ENCODE measurements around the gene POC1A.
"Not testable (repeated sequence)": the region's sequence is repeated elsewhere in the genome, so short reads cannot be mapped to it uniquely, and the experiment has no call there.

Gene POC1A

DNA sequence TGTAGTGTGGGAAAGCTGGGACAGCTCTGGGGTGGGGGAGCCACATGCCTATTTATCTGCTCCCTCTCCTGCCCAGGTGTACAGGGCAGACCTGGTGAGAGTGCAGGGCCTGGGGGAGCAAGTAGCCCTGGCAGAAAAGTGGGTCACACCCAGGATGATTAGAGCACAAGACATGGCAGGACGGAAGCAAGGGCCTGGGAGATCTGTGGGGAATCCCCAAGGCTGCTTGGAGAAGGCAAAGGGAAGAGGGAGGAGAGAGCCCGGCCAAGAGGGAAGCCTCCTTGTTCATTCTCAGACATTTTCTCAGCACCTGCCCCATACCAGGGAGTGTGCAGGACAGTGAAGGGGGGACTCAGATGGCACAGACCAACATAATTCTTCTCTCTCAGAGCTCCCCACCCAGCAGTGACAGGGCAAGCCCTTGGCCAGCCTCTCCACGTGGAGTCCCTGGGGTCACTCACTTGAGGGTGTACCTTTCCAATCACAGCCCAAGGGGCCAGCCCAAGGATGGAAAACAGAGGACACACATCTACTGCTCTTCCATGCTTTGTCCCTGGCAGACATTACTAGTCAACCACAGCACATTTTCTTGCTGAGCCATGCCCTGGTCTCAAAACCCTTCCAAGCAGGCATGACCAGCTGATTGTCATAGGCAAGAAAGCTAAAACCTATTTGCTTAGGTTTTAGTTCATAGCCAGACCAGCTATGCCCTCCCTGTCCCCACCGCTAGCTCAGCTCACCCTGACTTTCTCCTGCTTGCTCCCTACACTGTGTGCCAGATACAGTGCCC is 92.9 kb downstream of the POC1A start:
- no peak for DNase-seq

GRCh38 chr3:52059781-52060180 is 94.4 kb downstream of the POC1A start:
- DNase-seq, result no peak

DNA sequence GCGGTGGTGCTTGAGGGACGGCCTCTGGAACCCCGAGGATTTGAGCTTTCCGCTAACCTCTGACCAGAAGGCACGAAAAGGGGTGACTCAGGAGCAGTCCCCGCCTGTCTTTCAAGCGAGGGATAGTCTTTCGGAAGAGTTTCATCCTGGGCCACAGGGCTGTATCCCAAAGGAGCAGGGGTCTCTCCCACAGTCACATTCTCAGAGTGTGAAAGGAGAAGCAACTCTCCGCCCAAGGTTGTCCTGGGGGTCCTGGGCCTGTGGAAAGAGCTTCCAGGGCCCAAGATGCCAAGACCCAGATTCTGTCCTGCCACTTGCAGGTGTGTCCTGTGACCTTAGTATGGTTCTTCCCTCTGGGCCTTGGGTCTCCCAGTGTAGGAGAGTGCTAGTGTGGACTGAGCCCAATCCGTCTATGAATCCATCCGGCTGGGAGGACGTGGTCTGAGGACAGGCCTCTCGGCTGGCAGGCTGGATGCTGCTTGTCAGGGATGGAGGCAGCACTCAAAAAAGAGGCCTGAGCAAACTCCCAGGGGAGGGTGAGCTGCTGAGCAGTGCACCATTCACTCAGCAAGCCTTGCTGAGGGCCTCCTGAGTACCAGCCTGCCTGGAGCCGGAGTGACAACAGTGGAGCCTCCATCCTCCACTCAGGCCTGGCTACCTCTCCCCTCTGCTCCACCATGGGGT is 96.3 kb downstream of the POC1A start:
- DNase-seq, result no peak

DNA sequence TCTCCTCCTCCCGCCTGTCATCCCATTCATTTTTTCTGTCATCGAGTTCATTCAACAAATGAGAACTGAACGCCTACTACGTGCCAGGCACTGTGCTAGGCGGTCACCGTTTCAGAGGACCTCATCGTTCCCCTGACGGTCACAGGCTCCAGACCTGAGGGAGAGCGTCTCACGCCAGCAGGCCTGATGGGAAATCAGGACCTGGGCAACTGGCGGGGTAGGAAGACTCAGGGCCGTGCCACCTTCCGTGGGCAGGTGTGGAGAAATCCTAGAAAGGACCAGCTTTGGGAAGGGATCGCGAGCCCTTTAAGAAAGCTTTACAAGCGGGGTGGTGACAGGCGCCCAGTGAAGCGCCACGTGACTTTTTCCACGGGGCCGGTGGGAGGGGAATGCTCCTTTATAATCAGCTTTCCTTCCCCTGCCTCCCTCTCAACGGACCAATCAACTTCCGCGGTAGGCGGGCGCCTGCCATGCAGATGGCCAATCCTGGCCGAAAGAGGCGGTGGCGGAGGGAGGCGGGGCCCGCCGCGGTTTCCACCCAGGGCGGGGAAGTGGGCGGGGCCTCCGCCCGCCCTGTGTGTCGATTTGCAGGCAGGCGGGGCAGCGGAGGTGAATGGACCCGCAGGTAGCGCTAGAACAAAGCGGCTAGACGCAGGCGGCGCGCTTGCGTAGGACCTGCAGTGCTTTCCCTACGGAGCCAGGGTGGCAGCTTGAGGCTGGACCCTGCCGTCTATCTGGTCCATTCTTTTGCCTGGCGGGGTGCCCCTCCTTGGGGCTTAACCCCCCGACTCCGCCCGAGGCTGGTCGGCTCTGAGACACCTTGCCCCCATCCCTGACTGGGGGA is 97.0 kb downstream of the POC1A start:
- peak; percentile 98 for DNase-seq

GRCh38 chr3:52056521-52056967 is 97.7 kb downstream of the POC1A start, which contains the start of gene DUSP7:
Gene DUSP7 (minus strand): TSS chr3:52056571. CDS start chr3:52056366, 205 bp downstream.
- peak; percentile 61 for DNase-seq

DNA sequence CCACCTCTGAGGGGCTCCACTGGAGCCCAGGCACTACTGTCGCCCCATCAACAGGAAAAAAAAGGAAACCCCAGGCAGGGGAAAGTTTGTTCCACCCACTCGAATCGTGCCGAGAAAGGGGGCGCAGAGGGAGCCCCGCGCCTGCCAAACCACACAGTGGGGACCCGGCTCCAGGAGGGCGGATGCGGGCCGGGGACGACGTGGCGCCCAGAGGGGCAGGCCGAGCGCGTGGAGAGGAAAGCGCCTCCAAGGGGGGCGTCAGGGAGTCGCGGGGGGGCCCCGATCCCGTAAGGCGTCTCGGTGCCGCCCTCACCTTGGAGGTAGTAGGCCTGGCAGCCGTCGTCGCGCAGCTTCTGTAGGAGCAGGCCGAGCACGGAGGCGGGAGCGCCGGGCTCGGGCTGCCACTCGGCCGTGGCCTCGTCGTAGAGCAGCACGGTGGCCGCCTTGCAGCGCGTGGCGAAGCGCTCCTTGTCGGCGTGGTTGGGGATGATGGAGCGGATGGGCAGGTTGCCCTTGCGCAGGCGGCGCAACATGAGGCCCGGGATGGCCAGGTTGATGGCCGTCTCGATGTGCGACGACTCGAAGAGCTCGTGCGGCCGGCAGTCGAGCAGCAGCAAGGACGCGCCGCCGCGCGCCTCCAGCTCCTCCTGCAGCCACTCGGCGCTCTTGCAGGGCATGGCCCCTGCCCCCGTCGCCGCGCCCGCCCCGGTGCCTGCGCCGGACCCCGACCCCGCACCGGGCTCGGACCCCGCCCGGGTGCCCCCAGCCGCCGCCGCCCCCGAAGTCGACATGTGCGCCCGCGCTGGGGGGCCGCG is 98.5 kb downstream of the POC1A start:
- DNase-seq, result peak; percentile 29

- DNase-seq, result peak; percentile 10
These were observed 99.3 kb downstream of the POC1A start for GRCh38 chr3:52054661-52055511.

DNA sequence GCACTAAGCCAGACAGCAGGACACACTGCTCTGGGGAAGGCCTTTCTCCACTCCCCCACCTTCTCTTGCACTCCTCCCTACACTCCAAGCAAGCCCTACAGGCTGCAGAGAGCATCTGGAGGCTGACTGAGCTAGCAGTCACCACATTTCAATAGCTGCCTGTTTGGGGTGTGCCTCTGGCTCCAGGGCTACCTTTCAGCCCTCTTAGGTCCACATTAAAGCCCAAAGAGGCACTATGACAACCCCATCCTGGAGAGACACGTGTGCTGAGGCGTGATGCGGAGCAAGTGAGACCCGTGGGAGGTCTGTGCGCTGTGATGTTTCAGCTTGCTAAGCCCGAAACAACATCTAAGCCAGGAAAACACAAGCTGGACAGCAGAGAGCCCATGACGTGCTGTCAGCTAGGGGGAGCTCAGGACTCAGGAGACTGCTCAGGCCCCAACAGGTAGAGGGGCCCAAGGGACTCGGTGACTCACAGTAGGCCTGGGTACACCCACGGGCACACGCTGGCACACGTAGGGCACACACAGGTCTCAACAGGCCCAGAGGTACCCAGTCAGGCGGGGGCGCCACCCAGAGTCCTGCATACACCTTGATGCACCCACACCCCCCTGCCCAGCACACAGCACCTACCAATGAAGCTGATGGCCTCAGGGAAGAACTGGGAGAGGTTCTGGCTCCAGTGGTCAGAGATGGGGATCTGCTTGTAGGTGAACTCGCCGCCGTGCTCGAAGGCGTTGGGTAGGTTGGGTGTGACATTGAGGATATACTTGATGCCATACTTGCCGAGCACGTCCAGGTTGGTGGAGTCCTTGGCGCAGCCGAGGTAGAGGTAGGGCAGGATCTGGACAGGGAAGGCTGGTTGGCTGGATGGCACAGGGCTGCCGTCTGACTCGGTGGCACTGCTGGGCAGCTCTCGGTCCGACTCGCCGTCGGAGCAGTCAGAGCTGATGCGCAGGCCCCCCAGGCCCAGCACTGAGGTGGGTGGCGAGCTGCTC is 100.6 kb downstream of the POC1A start:
- DNase-seq, result peak; percentile 21

- peak; percentile 23 for DNase-seq
These were observed 101.4 kb downstream of the POC1A start for GRCh38 chr3:52052831-52053306.

- DNase-seq, result no peak
These were observed 102.8 kb downstream of the POC1A start for GRCh38 chr3:52051444-52051843.

GRCh38 chr3:52050571-52050970 is 103.7 kb downstream of the POC1A start:
- no peak for DNase-seq

GRCh38 chr3:52049503-52049902 is 104.7 kb downstream of the POC1A start:
- no peak for DNase-seq

DNA sequence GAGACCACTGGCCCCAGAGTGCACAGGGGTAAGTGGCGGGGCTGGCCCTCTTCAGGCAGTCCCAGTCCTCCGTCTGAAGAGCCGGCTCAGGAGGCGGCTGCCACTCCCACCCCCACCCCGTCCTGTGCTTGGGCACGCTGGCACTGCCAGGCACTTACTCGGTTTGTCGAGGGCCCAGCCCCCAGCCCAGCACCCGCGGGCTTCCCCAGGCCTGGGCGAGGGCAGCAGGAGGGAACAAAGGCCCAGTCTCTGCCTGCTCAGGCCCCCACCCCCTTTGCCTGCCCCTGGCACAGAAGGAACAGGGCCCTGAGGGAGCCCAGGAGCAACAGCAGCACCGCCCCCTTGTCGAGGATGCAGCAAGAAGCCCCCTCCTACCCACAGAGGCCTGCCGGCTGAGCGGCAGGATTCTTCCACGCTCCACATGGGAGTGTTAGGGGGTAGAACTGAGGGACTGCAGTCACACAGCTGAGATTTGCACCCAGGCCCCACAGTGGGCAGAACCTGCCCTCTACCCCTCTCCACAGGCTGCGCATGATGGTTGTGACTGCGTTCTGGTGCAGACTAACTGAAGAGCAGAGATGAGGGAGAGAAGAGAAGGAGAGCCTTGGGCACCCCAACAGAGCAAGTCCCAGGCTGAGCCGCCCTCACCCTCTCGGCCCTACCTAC is 106.8 kb downstream of the POC1A start:
- no peak for DNase-seq

DNA sequence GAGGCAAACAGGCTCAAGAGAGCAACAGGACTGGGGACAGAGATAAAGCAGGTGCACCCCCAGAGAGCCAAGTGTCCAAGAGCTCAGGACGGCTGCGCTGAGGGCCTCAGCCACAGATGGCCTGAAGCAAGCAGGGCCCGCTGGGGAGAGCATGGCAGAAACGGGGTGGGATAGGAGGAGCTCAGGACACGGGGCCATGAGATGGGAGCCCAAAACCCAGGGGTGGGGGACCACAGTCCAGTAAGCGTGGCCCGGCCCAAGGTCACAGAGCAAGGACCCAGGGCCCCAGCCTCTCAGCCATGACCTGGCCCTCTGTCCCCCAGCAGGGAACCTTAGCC is 107.4 kb downstream of the POC1A start:
- DNase-seq, result no peak

DNA sequence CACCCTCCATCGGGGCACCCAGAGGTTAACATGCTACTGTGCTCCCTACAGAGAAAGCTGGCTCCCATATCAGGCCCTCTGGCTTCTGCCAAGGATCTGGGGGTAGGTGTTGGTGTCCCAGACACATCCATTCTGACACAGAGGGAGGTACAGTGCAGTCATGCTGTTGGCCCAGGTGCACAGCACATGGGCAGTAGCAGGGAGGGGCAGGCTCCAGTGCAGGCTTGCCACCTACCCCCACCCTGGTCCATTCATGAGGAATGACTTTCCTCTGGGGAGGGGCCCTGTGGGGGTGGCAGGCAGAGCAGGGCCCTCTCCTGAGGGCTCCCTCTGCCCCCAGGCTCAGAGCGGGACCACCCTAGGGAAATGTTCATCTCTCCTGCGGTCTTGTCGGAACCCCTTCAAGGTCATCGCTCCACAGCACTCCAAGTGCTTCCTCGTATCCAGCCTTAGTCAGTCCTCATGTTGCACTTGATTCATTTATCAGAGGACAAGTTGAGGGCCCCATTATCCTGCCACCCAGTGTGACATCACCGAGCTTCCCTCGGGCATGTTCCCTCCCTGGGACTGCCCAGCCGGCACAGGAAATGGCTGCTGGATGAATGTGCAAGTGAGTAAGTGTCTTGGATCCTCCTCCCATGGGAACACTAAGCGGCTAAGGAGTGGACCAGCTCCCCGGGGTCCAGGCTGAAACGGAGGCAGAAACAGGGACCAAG is 107.9 kb downstream of the POC1A start:
- DNase-seq, result no peak

DNA sequence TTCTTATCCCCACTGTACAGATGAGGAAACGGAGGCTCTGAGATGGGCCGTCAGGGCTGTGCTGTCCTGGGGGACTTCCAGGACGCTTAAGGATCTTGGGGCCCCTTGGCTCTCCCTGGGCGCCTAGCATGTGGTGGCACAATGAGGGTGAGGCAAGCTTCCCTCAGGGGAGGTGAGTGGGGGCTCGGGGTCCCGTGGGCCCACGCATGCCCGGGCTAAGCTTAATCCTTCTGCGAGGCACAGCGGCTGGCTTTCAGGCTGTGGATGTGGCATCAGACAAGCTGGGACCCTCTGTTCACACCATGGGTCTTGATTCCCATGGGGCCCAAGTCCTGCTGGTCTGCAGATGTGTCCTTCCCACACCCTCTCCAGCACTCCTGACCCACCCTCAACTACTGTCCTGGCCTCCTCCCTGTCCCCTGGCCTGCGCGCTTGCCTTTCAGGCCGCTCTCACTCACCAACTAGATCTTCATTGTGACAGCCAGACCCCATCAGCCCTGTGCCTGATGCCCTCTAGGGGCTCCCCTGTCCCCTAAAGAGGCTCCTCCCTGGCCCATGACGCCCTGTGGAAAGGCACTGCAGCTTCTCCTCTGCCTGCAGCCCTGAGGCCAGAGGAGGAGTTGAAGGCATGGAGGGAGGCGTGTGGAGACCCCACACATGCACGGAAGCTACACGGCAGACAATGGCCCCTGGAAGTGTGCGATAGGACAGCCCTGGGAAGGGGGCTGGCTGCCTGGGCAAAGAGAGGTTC is 109.2 kb downstream of the POC1A start:
- no peak for DNase-seq

GRCh38 chr3:52043750-52044149 is 110.5 kb downstream of the POC1A start:
- no peak for DNase-seq

DNA sequence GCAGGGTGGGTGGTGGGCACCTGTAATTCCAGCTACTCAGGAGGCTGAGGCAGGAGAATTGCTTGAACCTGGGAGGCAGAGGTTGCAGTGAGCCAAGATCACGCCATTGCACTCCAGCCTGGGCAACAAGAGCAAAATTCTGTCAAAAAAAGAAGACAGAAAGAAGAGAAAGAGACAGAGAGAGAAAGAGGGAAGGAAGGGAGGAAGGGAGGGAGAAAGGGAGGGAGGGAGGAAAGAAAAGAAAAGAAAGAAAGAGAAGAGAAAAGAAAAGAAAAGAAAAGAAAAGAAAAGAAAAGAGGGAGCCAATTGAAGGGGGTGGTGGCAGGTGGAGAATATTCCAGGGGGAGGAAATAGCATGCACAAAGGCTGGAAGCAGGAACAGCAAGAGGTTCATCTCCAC is 111.2 kb downstream of the POC1A start:
- not testable (repeated sequence) for DNase-seq
